Right lung (tissue), 5 donors: ENCODE data around the gene OTOF. TPM values are rescaled to one million over a fixed set of nuclear protein-coding genes. Genes with fewer than 3 reads are reported as not detected.

Experiments used
- DNase-seq, 2 donors: peaks; one replicate each; pipeline ENCODE4 v3.0.0-alpha.2; 2013
- polyA plus RNA-seq, 5 donors: library from polyadenylated mRNA; unstranded; fragments of 120-200 nt; gene quantifications; one replicate each; pipeline versions ENCODE4 v1.2.1 to v1.2.3, GENCODE V29; 2013; ENCODE audit warnings: inconsistent platforms in 1 of 5, low replicate concordance in 1 of 5; ENCODE audit not compliant: insufficient read length in 5 of 5, insufficient read depth in 1 of 5

OTOF gene
- polyA plus RNA-seq, 5 donors, result 0.03 to 1.5 (median 0.17) TPM; not detected in 1

GRCh38 chr2:26453421-26454329, 24.2 kb downstream of the OTOF start:
- DNase-seq, result no peak

DNA sequence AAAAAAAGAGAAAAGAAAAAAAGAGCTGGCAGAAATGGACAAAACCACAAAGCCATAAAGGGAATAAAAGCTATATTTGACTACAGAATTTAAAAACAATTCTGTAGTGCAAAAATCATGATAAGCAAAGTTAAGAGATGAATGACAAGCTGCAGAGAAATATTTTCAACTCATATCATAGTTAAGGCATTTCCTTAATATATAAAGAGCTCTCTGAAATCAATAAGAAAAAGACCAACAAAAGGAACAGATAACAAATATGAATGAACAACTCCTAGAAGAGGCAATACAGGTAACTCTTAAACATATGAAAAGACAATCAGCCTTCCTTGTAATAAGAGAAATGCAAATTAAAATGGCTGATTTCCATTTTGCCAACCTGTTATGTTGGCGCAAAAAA, 26.2 kb downstream of the OTOF start:
- no peak for DNase-seq

- DNase-seq, result no peak
Observed at GRCh38 chr2:26450031-26450635, 27.8 kb downstream of the OTOF start.

- no peak for DNase-seq
Observed at GRCh38 chr2:26449278-26450030, 28.5 kb downstream of the OTOF start.

DNA sequence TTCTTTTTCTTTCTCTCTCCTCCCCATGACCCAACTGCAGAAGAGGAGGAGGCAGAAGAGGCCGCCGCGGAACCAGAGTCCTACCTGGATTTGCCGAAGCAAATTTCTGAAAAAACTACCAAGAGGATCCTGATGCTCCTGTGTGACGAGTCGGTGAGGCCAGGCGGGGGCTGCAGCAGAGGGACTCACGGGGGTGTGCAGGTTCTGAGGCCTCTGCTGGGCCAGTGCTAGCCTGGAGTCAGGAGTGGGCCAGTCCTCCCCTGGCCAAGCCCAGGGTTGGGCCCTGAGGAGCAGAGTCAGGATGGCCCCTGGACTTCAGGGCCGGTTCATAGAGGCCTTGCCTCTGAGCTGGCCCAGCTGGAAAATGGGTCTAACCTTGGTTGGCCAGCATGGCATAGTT, 29.3 kb downstream of the OTOF start:
- DNase-seq, result no peak

GRCh38 chr2:26444236-26444635, 33.7 kb downstream of the OTOF start:
- no peak for DNase-seq

- no peak for DNase-seq
Observed at GRCh38 chr2:26442707-26443106, 35.2 kb downstream of the OTOF start.

DNA sequence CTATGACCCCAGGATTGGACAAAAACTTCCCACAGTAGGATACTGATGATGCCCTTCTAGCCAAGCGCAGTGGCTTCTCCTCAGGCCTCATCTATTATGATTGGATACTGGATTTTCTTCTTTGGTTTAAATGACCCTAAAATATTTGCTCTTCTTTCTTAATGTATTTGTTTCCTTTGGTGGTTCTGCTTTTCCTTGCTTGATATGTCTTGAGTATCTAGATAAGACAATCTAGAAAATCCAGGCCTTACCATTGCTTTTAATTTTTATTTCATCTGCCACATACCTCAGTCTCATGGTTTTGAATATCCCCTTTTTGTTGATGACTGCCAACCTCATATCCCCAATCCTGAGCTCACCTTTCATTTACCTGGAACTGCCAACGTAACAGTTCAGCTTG, 35.6 kb downstream of the OTOF start:
- no peak for DNase-seq

GRCh38 chr2:26438926-26439325, 39.0 kb downstream of the OTOF start:
- DNase-seq, result no peak

- no peak for DNase-seq
Observed at GRCh38 chr2:26438526-26438925, 39.4 kb downstream of the OTOF start.

DNA sequence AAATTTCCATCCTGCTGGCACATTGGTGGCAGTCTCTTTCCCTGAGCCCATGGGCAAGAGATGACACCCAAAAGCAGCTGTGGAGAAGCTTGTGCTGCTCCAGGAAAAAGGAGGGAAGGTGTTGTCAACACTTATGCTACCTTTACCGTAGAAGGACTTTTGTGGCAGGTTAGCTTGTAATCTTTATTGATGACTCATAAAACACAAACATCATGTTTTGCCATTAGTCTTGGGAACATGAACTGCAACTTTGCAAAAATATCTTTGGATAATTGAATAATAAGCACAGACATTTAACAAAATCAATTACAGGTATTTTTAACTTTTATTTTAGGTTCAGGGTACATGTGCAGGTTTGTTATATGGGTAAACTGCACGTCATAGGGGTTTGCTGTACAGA, 42.8 kb downstream of the OTOF start:
- DNase-seq, result no peak

DNA sequence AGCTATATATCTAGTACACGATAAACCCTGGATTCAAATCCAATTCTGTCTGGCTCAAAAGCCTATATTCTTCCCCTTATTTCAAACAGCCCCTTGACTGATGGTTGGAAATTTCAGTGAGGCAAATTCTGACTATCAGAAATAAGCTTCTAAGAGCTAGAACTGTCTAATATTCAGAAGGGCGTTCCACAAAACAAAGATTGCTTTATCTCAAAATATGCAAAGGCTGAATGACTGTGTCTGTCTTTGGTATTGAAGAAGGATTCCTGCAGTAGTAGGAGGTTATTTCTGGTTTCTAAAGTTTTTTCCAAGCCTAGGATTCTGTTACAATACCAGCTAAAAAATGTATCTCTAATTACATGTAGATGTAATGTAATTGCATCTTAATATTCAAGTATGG, 45.1 kb downstream of the OTOF start:
- no peak for DNase-seq

DNA sequence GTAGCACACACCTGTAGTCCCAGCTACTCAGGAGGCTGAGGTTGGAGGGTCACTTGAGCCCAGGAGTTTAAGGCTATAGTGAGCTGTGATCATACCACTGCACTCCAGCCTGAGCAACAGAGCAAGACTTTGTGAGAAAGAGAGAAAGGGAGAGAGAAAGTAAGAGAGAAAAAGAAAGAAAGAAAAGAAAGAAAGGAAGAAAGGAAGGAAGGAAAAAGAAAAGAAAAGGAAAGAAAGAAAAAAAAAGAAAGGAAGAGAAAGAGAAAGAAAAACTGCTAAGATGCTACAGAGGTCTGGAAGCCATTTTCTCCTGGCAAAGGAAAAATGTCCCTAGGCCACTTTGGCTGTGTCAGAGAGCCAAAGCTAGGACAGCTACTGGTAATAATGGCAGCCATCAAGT, 45.6 kb downstream of the OTOF start:
- no peak for DNase-seq

DNA sequence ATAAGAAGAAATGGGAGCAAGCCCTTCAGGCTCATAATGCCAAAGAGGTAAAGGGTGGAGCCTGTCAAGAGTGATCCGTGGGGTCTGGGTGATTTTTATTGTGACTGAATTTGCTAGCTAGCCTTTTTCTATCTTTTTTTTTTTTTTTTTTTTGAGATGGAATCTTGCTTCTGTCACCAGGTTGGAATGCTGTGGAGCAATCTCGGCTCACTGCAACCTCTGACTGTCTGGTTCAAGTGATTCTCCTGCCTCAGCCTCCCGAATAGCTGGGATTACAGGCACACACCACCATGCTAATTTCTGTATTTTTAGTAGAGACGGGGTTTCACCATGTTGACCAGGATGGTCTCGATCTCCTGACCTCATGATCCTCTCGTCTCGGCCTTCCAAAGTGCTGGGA, 47.1 kb downstream of the OTOF start:
- no peak for DNase-seq

- no peak for DNase-seq
Observed at GRCh38 chr2:26429779-26430578, 47.9 kb downstream of the OTOF start.

- no peak for DNase-seq
Observed at GRCh38 chr2:26428846-26429245, 49.1 kb downstream of the OTOF start.

- DNase-seq, result no peak
Observed at GRCh38 chr2:26424221-26424620, 53.7 kb downstream of the OTOF start.

DNA sequence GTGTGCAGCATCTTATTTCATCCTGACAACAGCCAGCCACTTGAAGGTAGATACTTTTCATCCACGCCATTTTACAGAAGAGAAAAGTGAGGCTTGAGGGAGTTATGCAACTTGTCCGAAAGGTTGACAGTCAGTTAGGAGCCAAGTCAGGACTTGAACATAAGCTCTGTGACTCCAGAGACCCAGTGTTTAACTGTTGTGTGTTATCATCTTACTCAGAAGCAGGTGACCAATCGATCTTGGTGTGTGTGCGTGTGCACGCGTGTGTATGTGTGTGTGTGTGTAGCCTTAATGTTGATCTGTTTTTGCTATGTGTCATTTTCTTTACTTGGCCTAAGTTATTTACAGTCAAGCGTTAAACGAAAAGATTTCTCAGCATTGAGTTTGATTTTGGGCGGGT, 54.2 kb downstream of the OTOF start:
- DNase-seq, result no peak

DNA sequence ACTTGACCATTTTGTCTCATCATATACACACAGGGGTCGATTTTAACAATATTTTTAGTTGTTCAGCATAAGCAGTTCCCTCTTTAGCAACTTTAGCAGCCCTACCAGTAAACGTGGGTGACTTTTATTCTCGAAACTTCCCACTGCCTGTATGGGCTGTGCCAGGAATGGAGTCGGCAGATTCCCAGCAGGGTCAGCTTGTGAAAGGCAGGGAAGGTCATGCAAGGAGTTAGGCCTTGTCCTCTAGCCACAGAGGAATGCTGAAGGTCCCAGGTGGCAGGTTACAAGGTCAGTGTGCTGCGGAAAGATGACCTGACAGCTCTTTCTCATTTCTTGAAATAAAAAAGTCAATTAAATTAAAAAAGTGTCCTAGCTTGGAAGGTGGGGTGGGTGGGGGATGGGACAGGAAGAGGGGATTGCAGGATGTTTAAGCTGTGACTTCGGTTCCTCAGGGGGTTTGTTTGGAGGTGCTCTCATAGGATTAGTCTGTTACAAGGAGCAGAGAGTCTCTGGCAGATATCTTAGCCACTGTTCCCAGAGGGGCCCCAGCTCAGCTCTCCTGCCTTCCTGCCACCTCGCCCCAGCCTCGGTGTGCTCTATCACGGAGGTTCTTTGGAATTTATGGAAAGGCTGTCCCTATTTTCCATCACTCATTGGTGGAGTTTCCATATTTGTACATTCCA, 54.8 kb downstream of the OTOF start:
- no peak for DNase-seq

DNA sequence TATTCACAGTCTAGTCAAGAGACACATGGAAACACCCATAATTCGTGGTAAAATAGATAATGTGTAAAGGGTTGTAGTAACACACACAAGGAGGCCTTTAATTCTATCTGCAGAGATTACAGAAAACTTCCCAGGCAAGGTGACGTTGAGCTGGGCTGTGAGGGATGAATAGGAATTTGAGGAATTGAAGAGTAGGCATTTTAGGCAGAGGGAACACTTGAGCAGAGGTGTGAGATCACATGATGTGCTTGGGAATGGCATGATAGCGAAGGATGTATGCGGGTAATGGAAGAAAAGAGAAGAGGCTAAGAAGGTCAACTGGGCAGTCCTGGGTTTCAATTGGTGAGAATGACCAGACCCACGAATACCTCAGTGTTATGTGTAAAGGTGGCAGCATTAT, 56.0 kb downstream of the OTOF start:
- no peak for DNase-seq

DNA sequence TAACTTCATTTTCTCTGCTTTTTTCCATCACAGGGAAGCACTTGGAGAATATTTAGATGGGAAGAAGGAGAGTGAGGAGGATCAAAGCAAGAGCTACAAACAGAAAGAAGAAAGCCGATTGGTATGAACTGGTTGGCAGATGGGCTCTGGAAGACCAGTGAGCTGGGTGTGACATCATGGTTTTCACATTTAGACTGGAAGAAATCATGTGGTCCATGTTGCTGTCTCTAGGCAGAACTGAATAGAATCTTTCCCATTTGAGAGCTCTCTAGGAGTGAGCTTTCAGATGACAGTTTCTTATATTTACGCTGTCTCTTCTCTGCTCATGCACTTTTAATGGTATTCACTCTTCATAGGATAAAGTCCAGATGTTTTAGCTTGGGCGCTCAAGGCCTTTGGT, 63.6 kb downstream of the OTOF start:
- DNase-seq, result no peak
